Left lung (tissue), 10 donors: ENCODE data around the gene TANGO2. TPM values are rescaled to one million over a fixed set of nuclear protein-coding genes. Genes with fewer than 3 reads are reported as not detected.

Source experiments
- ATAC-seq: fragments of 200-7000 bp; cut with Tn5 transposase; one replicate; pipeline ENCODE4 v1.9.1; 2020; ENCODE audit warnings: moderate library complexity
- DNase-seq, 4 donors: peaks; one replicate each; pipeline ENCODE4 v3.0.0-alpha.2; 2013 to 2020
- H3K27ac ChIP-seq, 2 donors: fragments of 200-600 bp; sonication (generic) in 1 of 2; one replicate each; pipeline versions ENCODE4 v1.5.0 to v1.8.0; 2020 to 2021
- H3K27me3 ChIP-seq, 2 donors: fragments of 200-600 bp; sonication (generic) in 1 of 2; one replicate each; pipeline versions ENCODE4 v1.5.0 to v1.8.0; 2020 to 2021
- H3K36me3 ChIP-seq, 2 donors: fragments of 200-600 bp; sonication (generic) in 1 of 2; one replicate each; pipeline versions ENCODE4 v1.5.0 to v1.8.0; 2020 to 2021
- H3K4me1 ChIP-seq, 2 donors: fragments of 200-600 bp; one replicate each; pipeline ENCODE4 v1.8.0; 2021
- H3K4me3 ChIP-seq, 2 donors: fragments of 200-600 bp; sonication (generic) in 1 of 2; one replicate each; pipeline versions ENCODE4 v1.5.0 to v1.8.0; 2020 to 2021; ENCODE audit warnings: mild to moderate bottlenecking in 1 of 2
- H3K9me3 ChIP-seq, 2 donors: fragments of 200-600 bp; sonication (generic) in 1 of 2; one replicate each; pipeline versions ENCODE4 v1.5.0 to v1.8.0; 2020 to 2021
- CTCF ChIP-seq, 2 donors: fragments of 200-600 bp; sonication (generic) in 1 of 2; IDR thresholded peaks; one replicate each; pipeline versions ENCODE4 v1.5.0 to v1.8.0; 2021; ENCODE audit warnings: antibody characterized with exemption in 2 of 2
- intact Hi-C, 2 donors: fragments of 100-400 bp; cut with DNase I; formaldehyde crosslinking; loops; one replicate each; pipeline versions ENCODE4 v1.11.2 to v1.14.2; 2022
- polyA plus RNA-seq, 6 donors: library from polyadenylated mRNA; unstranded; fragments of 120-200 nt; gene quantifications; one replicate each; pipeline ENCODE4 v1.2.1, GENCODE V29; 2013; ENCODE audit not compliant: insufficient read length in 6 of 6
- total RNA-seq, 2 donors: library from RNA; stranded (reverse); fragmentation: NEBNext Ultra II Directional; extraction: Animal tissue kit (Norgen Biotek cat#: 25700); gene quantifications; one replicate each; pipeline ENCODE4 v1.2.1, GENCODE V29; 2021
- donor health status: DM: no; HTN: yes; CAD: no.
- donor health status: DM: no; HTN: no; CAD: no.

Gene TANGO2
- total and polyA plus RNA-seq, 8 donors, result 10.9 to 47.2 (median 13.6) TPM

GRCh38 chr22:19975707-19976035, 45.2 kb upstream of the TANGO2 start:
- Histone ChIP-seq H3K36me3 (peaks cover 0 to 19% of the 10 kb centered on the region in 2 donors), H3K27ac (no peak overlapping the region), H3K27me3 (no peaks in the 10 kb centered on the region), H3K4me3 (no peak overlapping the region), H3K9me3 (no peaks in the 10 kb centered on the region), H3K4me1 (peaks cover 0 to 18% of the 10 kb centered on the region in 2 donors)
- no peak for DNase-seq
- no peak for TF ChIP-seq CTCF (IDR thresholded peaks at IDR 0.05)
- intact Hi-C loops, result no loop called here
- ATAC-seq, result no peak

GRCh38 chr22:19976671-19977070, 44.2 kb upstream of the TANGO2 start:
- Histone ChIP-seq H3K36me3 (peaks cover 0 to 19% of the 10 kb centered on the region in 2 donors), H3K9me3 (no peaks in the 10 kb centered on the region), H3K4me1 (peaks cover 0 to 8% of the 10 kb centered on the region in 2 donors), H3K4me3 (no peak overlapping the region), H3K27me3 (no peaks in the 10 kb centered on the region), H3K27ac (no peak overlapping the region)
- no peak for TF ChIP-seq CTCF (IDR thresholded peaks at IDR 0.05)
- intact Hi-C loops, result no loop called here
- ATAC-seq, result no peak
- DNase-seq, result no peak

GRCh38 chr22:19977296-19978243, 43.3 kb upstream of the TANGO2 start:
- H3K27ac ChIP-seq, result no peak overlapping the region
- H3K36me3 ChIP-seq, result peaks cover 0 to 19% of the 10 kb centered on the region in 2 donors
- H3K27me3 ChIP-seq, result no peaks in the 10 kb centered on the region
- intact Hi-C loops, result no loop called here
- no peak for TF ChIP-seq CTCF (IDR thresholded peaks at IDR 0.05)
- no peaks in the 10 kb centered on the region for H3K9me3 ChIP-seq
- H3K4me3 ChIP-seq, result no peak overlapping the region
- DNase-seq, result no peak
- peaks cover 0 to 3% of the 10 kb centered on the region in 2 donors for H3K4me1 ChIP-seq
- no peak for ATAC-seq

- no peak for TF ChIP-seq CTCF (IDR thresholded peaks at IDR 0.05)
- Histone ChIP-seq H3K4me3 (no peak overlapping the region), H3K36me3 (peaks cover 0 to 12% of the 10 kb centered on the region in 2 donors), H3K4me1 (peaks cover 0 to 3% of the 10 kb centered on the region in 2 donors), H3K27me3 (no peaks in the 10 kb centered on the region), H3K27ac (no peak overlapping the region), H3K9me3 (no peaks in the 10 kb centered on the region)
- DNase-seq, result peak in 1 of 4 donors; percentile 57
- intact Hi-C loops, result no loop called here
- no peak for ATAC-seq
Observed at GRCh38 chr22:19978748-19979147, 42.2 kb upstream of the TANGO2 start.

GRCh38 chr22:19979712-19980493, 41.0 kb upstream of the TANGO2 start:
- Histone ChIP-seq H3K27ac (no peak overlapping the region), H3K9me3 (no peaks in the 10 kb centered on the region), H3K36me3 (peaks cover 0 to 12% of the 10 kb centered on the region in 2 donors), H3K4me1 (peaks cover 0 to 5% of the 10 kb centered on the region in 2 donors), H3K27me3 (no peaks in the 10 kb centered on the region), H3K4me3 (no peak overlapping the region)
- TF ChIP-seq CTCF (IDR thresholded peaks at IDR 0.05), result no peak
- ATAC-seq, result no peak
- DNase-seq, result peak in 1 of 4 donors; percentile 80
- intact Hi-C loops, result no loop called here
